HepG2 (cell line): ENCODE results near the gene FMC1. TPM values are rescaled to one million over a fixed set of nuclear protein-coding genes. Genes with fewer than 3 reads are reported as not detected.

Source experiments
- ATAC-seq: fragments of 200-7000 bp; cut with Tn5 transposase; 3 replicates; pipeline ENCODE4 v1.9.1; 2020; ENCODE audit warnings: mild to moderate bottlenecking, moderate library complexity
- BruUV-seq: library from RNA; stranded (reverse); fragments of 400-500 nt; replicated peaks from 2 replicates; lab custom pipeline; 2021; lab: Mats Ljungman, UMichigan
- CTCF ChIA-PET: fragments of 300-600 bp; formaldehyde crosslinking; extraction: SDS; loops from one replicate; lab custom pipeline; 2021; ENCODE audit warnings: low total read pairs, inconsistent platforms, low intra/inter-chr PET ratio; lab: Yijun Ruan, JAX
- POLR2A ChIA-PET: fragments of 350-600 bp; sonication (Branson Sonifier 250); formaldehyde crosslinking; loops from one replicate; lab custom pipeline; 2020; ENCODE audit warnings: antibody characterized with exemption, inconsistent platforms; lab: Yijun Ruan, JAX
- DNase-seq: peaks from one replicate; pipeline ENCODE4 v3.0.0-alpha.2; 2015; ENCODE audit warnings: low spot score
- FAIRE-seq: peaks from 3 replicates; lab custom pipeline; 2011; peaks lifted over from hg19 to GRCh38; lab: Jason Lieb, UNC
- H2AFZ ChIP-seq: one replicate; pipeline ENCODE4 v1.6.1; 2011; ENCODE audit warnings: low read length, inconsistent platforms
- H3K27ac ChIP-seq: fragments of 300-600 bp; 3 replicates; pipeline ENCODE4 v1.8.0; 2011; ENCODE audit warnings: mixed run types, mild to moderate bottlenecking, mixed read lengths, low read length, inconsistent platforms; ENCODE audit not compliant: insufficient read depth; ENCODE audit errors: extremely low read length
- H3K27me3 ChIP-seq, 2 experiments: fragments of 200-600 bp in 1 of 2; 2 replicates in 1 of 2; 3 replicates in 1 of 2; pipeline versions ENCODE4 v1.6.0 to v1.8.0; 2011; ENCODE audit warnings: low read length in 2 of 2, mild to moderate bottlenecking in 2 of 2, moderate library complexity in 2 of 2, inconsistent platforms in 1 of 2; ENCODE audit not compliant: insufficient read depth in 2 of 2, control insufficient read depth in 1 of 2
- H3K36me3 ChIP-seq, 2 experiments: fragments of 200-600 bp in 1 of 2; replicated peaks in 1 of 2; 2 replicates in 1 of 2; 3 replicates in 1 of 2; pipeline versions ENCODE4 v1.5.1 to v1.8.0; 2011; ENCODE audit warnings: low read length in 2 of 2, inconsistent platforms in 1 of 2; ENCODE audit not compliant: insufficient read depth in 2 of 2, control insufficient read depth in 1 of 2
- H3K4me1 ChIP-seq: 2 replicates; pipeline ENCODE4 v1.5.1; 2012; ENCODE audit warnings: low read length, inconsistent platforms; ENCODE audit not compliant: insufficient read depth
- H3K4me2 ChIP-seq: 2 replicates; pipeline ENCODE4 v1.6.0; 2011; ENCODE audit warnings: low read depth, low read length, inconsistent platforms
- H3K4me3 ChIP-seq, 3 experiments: fragments of 200-600 bp in 1 of 3; sonication (generic), shearing (Covaris generic) in 1 of 3; replicated peaks in 1 of 3; 2 replicates each; pipeline ENCODE4 v1.5.1; 2011 to 2016; ENCODE audit warnings: low read length in 3 of 3, inconsistent platforms in 2 of 3, low read depth in 2 of 3, mild to moderate bottlenecking in 2 of 3, control low read depth in 1 of 3, mixed read lengths in 1 of 3; ENCODE audit not compliant: insufficient read depth in 1 of 3
- H3K79me2 ChIP-seq: one replicate; pipeline ENCODE4 v1.6.1; 2011; ENCODE audit warnings: low read length, inconsistent platforms; ENCODE audit not compliant: insufficient read depth
- H3K9ac ChIP-seq: 2 replicates; pipeline ENCODE4 v1.6.0; 2011; ENCODE audit warnings: mild to moderate bottlenecking, low read depth, low read length, inconsistent platforms; ENCODE audit not compliant: insufficient read depth
- H3K9me3 ChIP-seq: 2 replicates; pipeline ENCODE4 v1.5.1; 2012; ENCODE audit warnings: mild to moderate bottlenecking, low read length
- H4K20me1 ChIP-seq: 2 replicates; pipeline ENCODE4 v1.6.0; 2011; ENCODE audit warnings: inconsistent platforms, mild to moderate bottlenecking, low read length, moderate library complexity; ENCODE audit not compliant: insufficient read depth
- HDAC2 ChIP-seq: sonication (generic); formaldehyde crosslinking; IDR thresholded peaks from 2 replicates; pipeline ENCODE4 v1.4.0; 2020; ENCODE audit warnings: missing genetic modification reagents
- MBNL3 ChIP-seq: fragments of 250-450 bp; sonication (Bioruptor Pico); conservative IDR thresholded peaks from 2 replicates; pipeline ENCODE4 v1.8.0; 2022; ENCODE audit warnings: mild to moderate bottlenecking, inconsistent platforms
- NFYB ChIP-seq: sonication (generic); formaldehyde crosslinking; IDR thresholded peaks from 2 replicates; pipeline ENCODE4 v1.4.0; 2020; ENCODE audit warnings: missing genetic modification reagents
- RORA ChIP-seq: sonication (generic); formaldehyde crosslinking; IDR thresholded peaks from 2 replicates; pipeline ENCODE4 v1.5.0; 2020; ENCODE audit warnings: mild to moderate bottlenecking, missing genetic modification reagents, moderate library complexity
- SMAD3 ChIP-seq: sonication (generic); formaldehyde crosslinking; IDR thresholded peaks from 2 replicates; pipeline ENCODE4 v1.4.0; 2020; ENCODE audit warnings: missing genetic modification reagents
- SOX6 ChIP-seq, 2 experiments: fragments of 450-650 bp in 1 of 2; sonication (generic) in 1 of 2; formaldehyde crosslinking in 1 of 2; IDR thresholded peaks; 2 replicates each; pipeline versions ENCODE4 v1.4.0 to v1.6.1; 2017 to 2020; ENCODE audit warnings: antibody characterized with exemption in 1 of 2, mild to moderate bottlenecking in 1 of 2, missing genetic modification reagents in 1 of 2
- ZFP1 ChIP-seq: IDR thresholded peaks from 2 replicates; pipeline ENCODE4 v1.6.1; 2016
- ZFP36 ChIP-seq: fragments of 150-350 bp; IDR thresholded peaks from 2 replicates; pipeline ENCODE4 v1.6.1; 2018; ENCODE audit warnings: borderline replicate concordance, low read length, low read depth; ENCODE audit not compliant: partially characterized antibody
- ZNF124 ChIP-seq: sonication (generic); formaldehyde crosslinking; IDR thresholded peaks from 2 replicates; pipeline ENCODE4 v1.4.0; 2020; ENCODE audit warnings: missing genetic modification reagents
- WGBS: methylation state at CpG from one replicate; pipeline ENCODE4 v1.1.6; 2017; ENCODE audit warnings: low lambda C conversion rate; 5-methylcytosine and 5-hydroxymethylcytosine counted together
- in situ Hi-C: cut with HindIII; loops from 2 replicates; pipeline ENCODE4 v1.10.0; 2017; ENCODE audit warnings: low pct_unique_long_range_greater_than_20kb; ENCODE audit not compliant: extremely low pct_ligation_motif_present
- intact Hi-C: fragments of 100-400 bp; cut with micrococcal nuclease; formaldehyde crosslinking; loops from one replicate; pipeline ENCODE4 v1.10.0; 2022; ENCODE audit not compliant: unreplicated experiment
- polyA plus RNA-seq, 8 experiments: library from polyadenylated mRNA; depleted of rRNA in 3 of 8; stranded (reverse) in 7 of 8; unstranded in 1 of 8; fragments of >200 nt; fragmentation: Illumina TruSeq in 4 of 8; extraction: Trizol in 4 of 8; gene quantifications; 2 replicates each; pipeline versions ENCODE4 v1.2.1 to v1.2.3, GENCODE V29; 2011 to 2016; ENCODE audit warnings: low read depth in 4 of 8, missing spikeins in 1 of 8, mixed read lengths in 1 of 8; ENCODE audit not compliant: insufficient read depth in 1 of 8
- total RNA-seq, 5 experiments: library from RNA; depleted of rRNA; stranded (reverse); fragments of >200 nt; fragmentation: Illumina TruSeq; extraction: Trizol; gene quantifications; 2 replicates each; pipeline ENCODE4 v1.2.3, GENCODE V29; 2016; ENCODE audit warnings: low read depth in 1 of 5
- TF ChIP-seq, protein P1 (sequence below): IDR thresholded peaks from 2 replicates; pipeline ENCODE4 v1.6.1; 2018; ENCODE audit warnings: missing genetic modification reagents
- TF ChIP-seq, protein P2 (sequence below): sonication (generic); formaldehyde crosslinking; IDR thresholded peaks from 2 replicates; pipeline ENCODE4 v1.4.0; 2020; ENCODE audit warnings: mild to moderate bottlenecking, missing genetic modification reagents

Gene FMC1
- total and polyA plus RNA-seq, 2 of the 13 experiments (the other 11 are each of a cell fraction or from before 2014, with no cell fraction given): 39.2 to 50.7 TPM

DNA sequence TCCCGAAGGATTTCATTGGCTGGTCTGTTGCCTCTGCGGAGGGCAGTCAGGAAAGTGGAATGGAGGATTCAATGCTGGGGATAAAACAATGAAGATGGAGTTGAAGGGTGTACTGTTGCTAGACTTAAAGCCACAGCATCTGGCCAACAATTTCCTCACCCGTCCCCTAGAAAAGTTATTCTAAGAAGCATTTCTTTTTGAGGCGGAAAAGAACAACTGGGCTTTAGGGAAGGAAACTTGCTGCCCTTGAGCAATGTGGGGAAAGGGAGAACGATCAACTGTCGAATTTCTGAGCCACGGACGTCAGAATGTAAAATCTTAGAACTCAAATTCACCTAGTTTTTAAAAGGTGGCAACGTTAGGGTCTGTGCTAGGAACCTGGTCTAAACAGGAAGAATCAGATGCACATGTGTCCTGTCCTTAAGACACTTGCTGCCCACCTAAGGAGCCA, 664 bp downstream of the FMC1 start (continued):
- TF ChIP-seq HDAC2 (CRISPR knock-in tag): 0 out of 2 replicates have a peak, but pooled peaks have one; percentile 45
- TF ChIP-seq RORA (CRISPR knock-in tag): no peak
- peak; percentile 90 for TF ChIP-seq NFYB
- no peak for TF ChIP-seq SOX6 (IDR thresholded peaks at IDR 0.05)
- TF ChIP-seq SOX6 (CRISPR knock-in tag; IDR thresholded peaks at IDR 0.05): 0 out of 2 replicates have a peak, but pooled peaks have one; percentile 2
- TF ChIP-seq MBNL3: no peak
- TF ChIP-seq ZFP1 (CRISPR knock-in tag): 0 out of 2 replicates have a peak, but pooled peaks have one; percentile 5
- TF ChIP-seq, protein P1, sequence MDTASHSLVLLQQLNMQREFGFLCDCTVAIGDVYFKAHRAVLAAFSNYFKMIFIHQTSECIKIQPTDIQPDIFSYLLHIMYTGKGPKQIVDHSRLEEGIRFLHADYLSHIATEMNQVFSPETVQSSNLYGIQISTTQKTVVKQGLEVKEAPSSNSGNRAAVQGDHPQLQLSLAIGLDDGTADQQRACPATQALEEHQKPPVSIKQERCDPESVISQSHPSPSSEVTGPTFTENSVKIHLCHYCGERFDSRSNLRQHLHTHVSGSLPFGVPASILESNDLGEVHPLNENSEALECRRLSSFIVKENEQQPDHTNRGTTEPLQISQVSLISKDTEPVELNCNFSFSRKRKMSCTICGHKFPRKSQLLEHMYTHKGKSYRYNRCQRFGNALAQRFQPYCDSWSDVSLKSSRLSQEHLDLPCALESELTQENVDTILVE: peak; percentile 25; the same call in 1 of the 2 replicates
- 0 out of 2 replicates have a peak, but pooled peaks have one; percentile 8 for TF ChIP-seq SMAD3 (CRISPR knock-in tag)
- TF ChIP-seq ZNF124 (CRISPR knock-in tag): no peak

DNA sequence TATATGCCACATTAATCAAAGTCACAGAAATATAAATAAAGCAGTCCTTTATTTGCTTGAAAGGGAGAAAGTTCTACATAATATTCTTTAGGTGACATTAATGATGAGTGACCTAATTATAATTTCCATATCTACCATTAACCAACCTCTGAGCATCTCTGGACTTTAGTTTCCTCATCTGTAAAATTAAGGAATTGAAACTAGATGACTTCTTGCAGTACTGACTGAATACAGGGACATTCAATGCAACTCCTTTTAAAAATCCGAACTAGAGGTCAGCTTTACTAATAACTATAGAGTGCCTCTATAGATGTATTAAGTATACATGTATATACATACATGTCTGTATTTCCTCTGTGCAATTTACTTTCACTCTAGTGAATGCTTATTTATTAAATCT, 3.9 kb downstream of the FMC1 start:
- Histone ChIP-seq H3K9ac (no peak overlapping the region), H3K4me1 (peaks cover 10% of the 10 kb centered on the region), H3K9me3 (no peaks in the 10 kb centered on the region), H2AFZ (no peak overlapping the region), H3K79me2 (peaks cover 12% of the 10 kb centered on the region), H3K4me3 (no peak overlapping the region), H3K27ac (no peak overlapping the region), H3K4me2 (no peak overlapping the region)
- ChIA-PET CTCF (no interaction called here), POLR2A (no interaction called here)
- FAIRE-seq (no peak), ATAC-seq (no peak), DNase-seq (no peak)
- no TSS peak for BruUV-seq
- 100% methylated on average over 1 of the region's 1 CpG for WGBS
- TF ChIP-seq, protein P2, sequence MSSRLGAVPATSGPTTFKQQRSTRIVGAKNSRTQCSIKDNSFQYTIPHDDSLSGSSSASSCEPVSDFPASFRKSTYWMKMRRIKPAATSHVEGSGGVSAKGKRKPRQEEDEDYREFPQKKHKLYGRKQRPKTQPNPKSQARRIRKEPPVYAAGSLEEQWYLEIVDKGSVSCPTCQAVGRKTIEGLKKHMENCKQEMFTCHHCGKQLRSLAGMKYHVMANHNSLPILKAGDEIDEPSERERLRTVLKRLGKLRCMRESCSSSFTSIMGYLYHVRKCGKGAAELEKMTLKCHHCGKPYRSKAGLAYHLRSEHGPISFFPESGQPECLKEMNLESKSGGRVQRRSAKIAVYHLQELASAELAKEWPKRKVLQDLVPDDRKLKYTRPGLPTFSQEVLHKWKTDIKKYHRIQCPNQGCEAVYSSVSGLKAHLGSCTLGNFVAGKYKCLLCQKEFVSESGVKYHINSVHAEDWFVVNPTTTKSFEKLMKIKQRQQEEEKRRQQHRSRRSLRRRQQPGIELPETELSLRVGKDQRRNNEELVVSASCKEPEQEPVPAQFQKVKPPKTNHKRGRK (CRISPR knock-in tag): no peak
- no peak for TF ChIP-seq ZFP36
- TF ChIP-seq, all 625 proteins: peak for 0
- peaks cover 2 to 4% of the 10 kb centered on the region in 2 experiments; a peak in 3 of 5 replicates for H3K36me3 ChIP-seq
- intact Hi-C loops (loop anchor here (10.0 kb wide), 1 partner anchor 240 kb away; the partner anchor contains the start of gene ZC3HAV1), in situ Hi-C loops (no loop called here)
- no peaks in the 10 kb centered on the region for H4K20me1 ChIP-seq
- no peaks in the 10 kb centered on the region; a peak in 1 of 5 replicates for H3K27me3 ChIP-seq
